Upper lobe of left lung (tissue), 4 donors: ENCODE results near the gene BMS1.
"Not testable (repeated sequence)": the region's sequence is repeated elsewhere in the genome, so short reads cannot be mapped to it uniquely, and the experiment has no call there.

Experiments used
- EP300 ChIP-seq, 4 donors: sonication (generic); formaldehyde crosslinking; IDR thresholded peaks; one replicate each; pipeline ENCODE4 v1.5.1; 2017; ENCODE audit warnings: antibody characterized with exemption in 4 of 4, control low read depth in 2 of 4
- POLR2A ChIP-seq, 4 donors: fragments of 450-650 bp; IDR thresholded peaks; one replicate each; pipeline ENCODE4 v1.5.1; 2016 to 2017; ENCODE audit warnings: antibody characterized with exemption in 4 of 4, mild to moderate bottlenecking in 2 of 4
- POLR2AphosphoS5 ChIP-seq, 2 donors: sonication (generic); formaldehyde crosslinking; IDR thresholded peaks; one replicate each; pipeline ENCODE4 v1.5.1; 2017; ENCODE audit warnings: antibody characterized with exemption in 2 of 2
- TF ChIP-seq, protein P1 (sequence below), 6 experiments: fragments of 450-650 bp in 4 of 6; fragments of 200-600 bp in 2 of 6; sonication (generic) in 2 of 6; IDR thresholded peaks; one replicate each; pipeline ENCODE4 v1.5.1; 2016 to 2019; ENCODE audit warnings: antibody characterized with exemption in 6 of 6

DNA sequence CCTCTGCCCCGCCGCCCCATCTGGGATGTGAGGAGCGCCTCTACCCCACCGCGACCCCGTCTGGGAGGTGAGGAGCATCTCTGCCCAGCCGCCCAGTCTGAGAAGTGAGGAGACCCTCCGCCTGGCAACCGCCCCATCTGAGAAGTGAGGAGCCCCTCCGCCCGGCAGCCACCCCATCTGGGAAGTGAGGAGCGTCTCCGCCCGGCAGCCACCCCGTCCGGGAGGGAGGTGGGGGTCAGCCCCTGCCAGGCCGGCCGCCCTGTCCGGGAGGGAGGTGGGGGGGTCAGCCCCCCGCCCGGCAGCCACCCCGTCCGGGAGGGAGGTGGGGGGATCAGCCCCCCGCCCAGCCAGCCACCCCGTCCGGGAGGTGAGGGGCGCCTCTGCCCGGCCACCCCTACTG is 64.7 kb downstream of the BMS1 start:
- TF ChIP-seq, protein P1, sequence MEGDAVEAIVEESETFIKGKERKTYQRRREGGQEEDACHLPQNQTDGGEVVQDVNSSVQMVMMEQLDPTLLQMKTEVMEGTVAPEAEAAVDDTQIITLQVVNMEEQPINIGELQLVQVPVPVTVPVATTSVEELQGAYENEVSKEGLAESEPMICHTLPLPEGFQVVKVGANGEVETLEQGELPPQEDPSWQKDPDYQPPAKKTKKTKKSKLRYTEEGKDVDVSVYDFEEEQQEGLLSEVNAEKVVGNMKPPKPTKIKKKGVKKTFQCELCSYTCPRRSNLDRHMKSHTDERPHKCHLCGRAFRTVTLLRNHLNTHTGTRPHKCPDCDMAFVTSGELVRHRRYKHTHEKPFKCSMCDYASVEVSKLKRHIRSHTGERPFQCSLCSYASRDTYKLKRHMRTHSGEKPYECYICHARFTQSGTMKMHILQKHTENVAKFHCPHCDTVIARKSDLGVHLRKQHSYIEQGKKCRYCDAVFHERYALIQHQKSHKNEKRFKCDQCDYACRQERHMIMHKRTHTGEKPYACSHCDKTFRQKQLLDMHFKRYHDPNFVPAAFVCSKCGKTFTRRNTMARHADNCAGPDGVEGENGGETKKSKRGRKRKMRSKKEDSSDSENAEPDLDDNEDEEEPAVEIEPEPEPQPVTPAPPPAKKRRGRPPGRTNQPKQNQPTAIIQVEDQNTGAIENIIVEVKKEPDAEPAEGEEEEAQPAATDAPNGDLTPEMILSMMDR (IDR thresholded peaks at IDR 0.05): not testable (repeated sequence)
- not testable (repeated sequence) for TF ChIP-seq POLR2A, EP300, POLR2AphosphoS5 (IDR thresholded peaks at IDR 0.05)
